ENCODE results near the gene BTBD9.
A peak's percentile ranks its signal among the peaks of the same experiment; 100 is the strongest.

BTBD9 gene

GRCh38 chr6:38391206-38391605 is 248.5 kb downstream of the BTBD9 start:
- TF ChIP-seq TAF1 (IDR thresholded peaks at IDR 0.05; ENCODE audit: borderline replicate concordance, low read depth, low read length): no peak
- no peak for TF ChIP-seq POLR2AphosphoS5 (IDR thresholded peaks at IDR 0.05; ENCODE audit: low read depth, low read length)
- no peak for TF ChIP-seq POLR2A (IDR thresholded peaks at IDR 0.05; ENCODE audit: low read depth, low read length)
- FAIRE-seq (peak; percentile 9), DNase-seq (ENCODE audit: insufficient read length) (no peak)

DNA sequence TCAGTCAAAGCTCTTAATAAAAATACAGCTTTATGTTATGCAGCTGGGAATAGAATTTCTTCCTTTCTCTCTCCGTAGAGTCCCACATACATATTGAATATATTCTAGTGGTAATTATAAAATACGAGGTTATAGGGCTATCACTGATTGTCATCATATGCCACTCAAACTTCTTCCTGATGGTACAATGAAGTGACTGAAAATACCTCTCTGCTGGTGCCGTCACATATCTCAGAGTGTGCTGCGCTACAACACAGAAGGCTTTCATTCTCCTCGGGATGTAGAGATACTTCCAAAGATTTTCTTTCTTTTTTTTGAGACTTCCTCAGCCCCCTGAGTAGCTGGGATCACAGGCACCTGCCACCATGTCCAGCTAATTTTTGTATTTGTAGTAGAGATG is 249.9 kb downstream of the BTBD9 start:
- TF ChIP-seq TAF1 (IDR thresholded peaks at IDR 0.05; ENCODE audit: borderline replicate concordance, low read depth, low read length) (no peak), POLR2AphosphoS5 (IDR thresholded peaks at IDR 0.05; ENCODE audit: low read depth, low read length) (no peak), POLR2A (IDR thresholded peaks at IDR 0.05; ENCODE audit: low read depth, low read length) (no peak)
- FAIRE-seq: no peak
- no peak for DNase-seq (ENCODE audit: insufficient read length)

DNA sequence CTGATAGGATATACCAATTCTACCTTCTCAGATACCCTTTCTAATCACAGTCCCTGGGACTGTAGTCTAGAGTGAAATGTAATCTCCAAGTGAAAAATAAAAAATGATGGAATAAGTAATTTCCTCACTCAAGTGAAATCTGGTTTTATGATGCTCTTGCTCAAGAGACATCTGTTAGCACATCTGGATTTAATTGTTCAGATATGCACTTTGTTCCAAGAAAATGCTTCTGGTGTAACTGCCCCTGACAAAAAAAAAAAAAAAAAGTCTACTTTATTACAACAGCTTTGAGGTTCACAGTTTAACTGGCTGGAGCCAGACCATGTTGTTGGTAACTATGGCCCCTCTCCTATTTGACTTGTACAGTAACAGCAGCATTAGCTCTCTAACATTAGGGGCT is 251.8 kb downstream of the BTBD9 start:
- DNase-seq (ENCODE audit: insufficient read length) (no peak), FAIRE-seq (no peak)
- TF ChIP-seq POLR2AphosphoS5 (IDR thresholded peaks at IDR 0.05; ENCODE audit: low read depth, low read length) (no peak), TAF1 (IDR thresholded peaks at IDR 0.05; ENCODE audit: borderline replicate concordance, low read depth, low read length) (no peak), POLR2A (IDR thresholded peaks at IDR 0.05; ENCODE audit: low read depth, low read length) (no peak)

DNA sequence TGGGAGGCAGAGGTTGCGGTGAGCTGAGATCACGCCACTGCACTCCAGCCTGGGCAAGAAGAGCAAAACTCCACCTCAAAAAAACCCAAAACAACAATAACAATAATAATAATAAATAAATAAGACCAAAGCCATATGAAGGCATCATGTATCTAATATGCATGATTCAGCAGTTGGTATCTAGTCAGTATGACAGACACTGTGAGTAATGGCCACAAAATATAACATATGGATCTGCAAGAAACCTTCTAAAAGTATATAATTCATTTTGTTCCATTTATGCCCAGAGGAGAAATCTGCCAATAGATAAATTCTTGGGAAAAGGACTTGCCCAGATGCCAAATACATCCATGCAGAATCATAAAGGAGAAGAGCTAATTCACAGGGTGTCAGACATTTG is 252.3 kb downstream of the BTBD9 start:
- no peak for TF ChIP-seq POLR2A (IDR thresholded peaks at IDR 0.05; ENCODE audit: low read depth, low read length)
- no peak for TF ChIP-seq TAF1 (IDR thresholded peaks at IDR 0.05; ENCODE audit: borderline replicate concordance, low read depth, low read length)
- no peak for TF ChIP-seq POLR2AphosphoS5 (IDR thresholded peaks at IDR 0.05; ENCODE audit: low read depth, low read length)
- FAIRE-seq: no peak
- DNase-seq (ENCODE audit: insufficient read length): no peak

GRCh38 chr6:38378801-38379200 is 260.9 kb downstream of the BTBD9 start:
- FAIRE-seq: no peak
- no peak for DNase-seq (ENCODE audit: insufficient read length)
- no peak for TF ChIP-seq POLR2AphosphoS5 (IDR thresholded peaks at IDR 0.05; ENCODE audit: low read depth, low read length)
- TF ChIP-seq POLR2A (IDR thresholded peaks at IDR 0.05; ENCODE audit: low read depth, low read length): no peak
- TF ChIP-seq TAF1 (IDR thresholded peaks at IDR 0.05; ENCODE audit: borderline replicate concordance, low read depth, low read length): no peak

GRCh38 chr6:38375937-38376336 is 263.8 kb downstream of the BTBD9 start:
- FAIRE-seq (no peak), DNase-seq (ENCODE audit: insufficient read length) (no peak)
- TF ChIP-seq TAF1 (IDR thresholded peaks at IDR 0.05; ENCODE audit: borderline replicate concordance, low read depth, low read length) (no peak), POLR2A (IDR thresholded peaks at IDR 0.05; ENCODE audit: low read depth, low read length) (no peak), POLR2AphosphoS5 (IDR thresholded peaks at IDR 0.05; ENCODE audit: low read depth, low read length) (no peak)

DNA sequence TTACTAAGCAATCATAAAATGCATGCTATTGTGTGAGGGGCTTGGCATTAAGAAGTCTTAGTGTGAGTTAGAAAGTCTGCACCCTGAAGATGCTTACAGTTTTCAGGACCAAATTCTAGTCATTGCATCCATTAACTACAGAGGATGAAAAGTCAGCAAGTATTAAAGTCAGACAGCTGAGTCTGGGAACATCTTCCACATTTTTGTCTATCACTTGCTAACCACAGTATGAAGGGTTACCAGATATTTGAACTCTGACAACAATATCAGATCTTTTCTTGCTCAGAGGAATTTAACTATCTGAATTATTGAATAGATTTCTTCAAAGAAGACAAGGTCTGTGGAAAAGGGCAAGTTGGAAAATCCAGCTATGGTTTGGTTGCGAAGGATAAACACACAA is 264.4 kb downstream of the BTBD9 start:
- TF ChIP-seq POLR2A (IDR thresholded peaks at IDR 0.05; ENCODE audit: low read depth, low read length) (no peak), TAF1 (IDR thresholded peaks at IDR 0.05; ENCODE audit: borderline replicate concordance, low read depth, low read length) (no peak), POLR2AphosphoS5 (IDR thresholded peaks at IDR 0.05; ENCODE audit: low read depth, low read length) (no peak)
- DNase-seq (ENCODE audit: insufficient read length) (no peak), FAIRE-seq (no peak)

GRCh38 chr6:38371881-38372280 is 267.8 kb downstream of the BTBD9 start:
- no peak for TF ChIP-seq POLR2A (IDR thresholded peaks at IDR 0.05; ENCODE audit: low read depth, low read length)
- TF ChIP-seq POLR2AphosphoS5 (IDR thresholded peaks at IDR 0.05; ENCODE audit: low read depth, low read length): no peak
- no peak for TF ChIP-seq TAF1 (IDR thresholded peaks at IDR 0.05; ENCODE audit: borderline replicate concordance, low read depth, low read length)
- no peak for FAIRE-seq

DNA sequence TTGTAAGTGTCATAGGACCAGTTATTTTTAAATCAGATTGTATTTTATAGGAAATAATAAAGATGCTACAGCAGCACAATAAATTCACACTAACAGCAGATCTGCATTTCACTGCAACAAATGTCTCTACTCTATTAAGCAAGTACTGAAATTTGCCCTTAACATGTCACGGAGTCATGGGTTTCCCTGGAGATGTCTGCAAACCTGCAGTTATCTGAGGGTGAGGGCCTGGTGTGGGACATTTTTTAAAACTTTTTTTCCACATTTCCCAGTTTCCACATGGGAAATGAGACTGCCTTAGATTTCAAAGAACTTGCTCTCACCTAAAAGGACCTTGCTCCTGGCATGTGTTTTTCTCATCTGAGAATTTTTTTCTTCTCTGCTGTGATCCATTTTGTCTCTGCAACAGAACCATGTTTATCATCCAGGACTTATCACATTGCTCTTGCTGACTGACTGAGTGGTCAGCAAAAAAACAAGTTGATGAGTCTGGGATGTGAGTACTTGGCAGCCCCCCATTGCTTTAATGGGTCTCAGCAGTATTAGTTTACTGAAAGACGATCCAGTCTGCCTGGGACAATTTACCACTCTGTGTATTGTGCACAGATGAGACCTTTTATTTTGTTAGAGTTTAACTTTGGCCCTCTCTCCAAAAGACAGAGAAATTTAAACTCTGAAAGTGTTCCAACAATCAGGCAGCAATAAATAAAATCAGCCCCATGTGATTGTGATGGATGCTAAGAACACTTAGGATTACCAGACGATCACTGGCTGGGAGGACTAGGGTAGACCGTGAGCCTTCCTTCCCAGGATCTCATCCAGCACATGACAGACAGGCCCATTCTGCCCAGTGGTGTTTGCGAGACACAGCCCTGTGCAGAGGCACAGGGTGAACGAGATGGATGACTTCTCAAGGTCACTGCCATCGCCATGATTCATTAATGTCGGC is 268.8 kb downstream of the BTBD9 start:
- TF ChIP-seq POLR2A (IDR thresholded peaks at IDR 0.05; ENCODE audit: low read depth, low read length): no peak
- TF ChIP-seq TAF1 (IDR thresholded peaks at IDR 0.05; ENCODE audit: borderline replicate concordance, low read depth, low read length): no peak
- no peak for TF ChIP-seq POLR2AphosphoS5 (IDR thresholded peaks at IDR 0.05; ENCODE audit: low read depth, low read length)
- FAIRE-seq (peak; percentile 9), DNase-seq (ENCODE audit: insufficient read length) (no peak)

More at GRCh38 chr6:38371881-38372280, 267.8 kb downstream of the BTBD9 start:
- no peak for DNase-seq (ENCODE audit: insufficient read length)

- DNase-seq (ENCODE audit: insufficient read length) (no peak), FAIRE-seq (no peak)
- TF ChIP-seq POLR2AphosphoS5 (IDR thresholded peaks at IDR 0.05; ENCODE audit: low read depth, low read length) (no peak), TAF1 (IDR thresholded peaks at IDR 0.05; ENCODE audit: borderline replicate concordance, low read depth, low read length) (no peak), POLR2A (IDR thresholded peaks at IDR 0.05; ENCODE audit: low read depth, low read length) (no peak)
Measured at GRCh38 chr6:38367231-38367630, 272.5 kb downstream of the BTBD9 start.

DNA sequence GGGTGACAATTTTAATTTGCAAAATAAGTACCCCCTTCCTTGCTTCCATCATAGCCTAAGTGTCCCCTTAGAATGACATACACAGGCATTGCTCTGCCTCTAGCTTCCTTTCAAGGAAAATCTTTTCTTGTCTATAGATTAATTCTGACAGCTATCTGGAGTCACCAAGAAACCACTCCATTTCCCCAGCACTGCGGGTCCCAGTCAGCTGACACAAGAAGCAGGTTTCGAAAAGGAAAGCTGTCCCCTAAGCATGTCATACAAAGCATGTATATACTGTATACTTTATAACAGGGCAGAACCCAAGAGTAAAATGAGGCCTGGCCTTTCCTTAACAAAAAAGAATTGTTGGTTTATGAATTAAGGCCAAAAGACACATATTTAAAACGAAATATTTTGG is 273.5 kb downstream of the BTBD9 start:
- TF ChIP-seq TAF1 (IDR thresholded peaks at IDR 0.05; ENCODE audit: borderline replicate concordance, low read depth, low read length) (no peak), POLR2A (IDR thresholded peaks at IDR 0.05; ENCODE audit: low read depth, low read length) (no peak), POLR2AphosphoS5 (IDR thresholded peaks at IDR 0.05; ENCODE audit: low read depth, low read length) (no peak)
- DNase-seq (ENCODE audit: insufficient read length) (no peak), FAIRE-seq (no peak)

DNA sequence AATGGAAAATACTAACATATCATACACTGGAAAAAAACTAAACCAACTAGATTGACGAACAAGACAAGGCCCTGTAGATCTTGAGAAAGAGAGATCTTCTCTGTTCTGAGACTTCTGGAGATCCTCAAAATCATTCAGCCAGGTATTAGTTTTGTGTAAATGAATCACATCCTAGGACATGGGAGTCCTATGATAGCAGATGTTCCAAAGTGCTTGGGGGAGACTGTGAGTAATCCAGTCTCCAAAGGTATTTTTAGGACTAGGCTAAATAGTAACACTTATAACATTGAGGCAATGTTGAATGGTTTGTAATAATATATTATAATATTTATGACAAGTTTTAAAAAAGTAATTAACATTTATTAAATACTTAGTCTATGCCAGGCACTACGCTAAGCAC is 275.0 kb downstream of the BTBD9 start:
- no peak for TF ChIP-seq TAF1 (IDR thresholded peaks at IDR 0.05; ENCODE audit: borderline replicate concordance, low read depth, low read length)
- no peak for TF ChIP-seq POLR2A (IDR thresholded peaks at IDR 0.05; ENCODE audit: low read depth, low read length)
- no peak for TF ChIP-seq POLR2AphosphoS5 (IDR thresholded peaks at IDR 0.05; ENCODE audit: low read depth, low read length)
- FAIRE-seq (no peak), DNase-seq (ENCODE audit: insufficient read length) (no peak)
